ENCODE measurements around the gene LDLRAD4.

LDLRAD4 gene

GRCh38 chr18:13226533-13227144 is 8.1 kb downstream of the LDLRAD4 start:
- H3K4me3 ChIP-seq (ENCODE audit: low read length): no peak overlapping the region
- no peak for TF ChIP-seq CTCF (conservative IDR thresholded peaks at IDR 0.05; ENCODE audit: low read depth, low read length)
- DNase-seq (ENCODE audit: low read depth): no peak

GRCh38 chr18:13227910-13228309 is 9.3 kb downstream of the LDLRAD4 start:
- no peak for DNase-seq (ENCODE audit: low read depth)
- H3K4me3 ChIP-seq (ENCODE audit: low read length): no peak overlapping the region
- TF ChIP-seq CTCF (conservative IDR thresholded peaks at IDR 0.05; ENCODE audit: low read depth, low read length): no peak

GRCh38 chr18:13229001-13229671 is 10.6 kb downstream of the LDLRAD4 start:
- no peak for DNase-seq (ENCODE audit: low read depth)
- H3K4me3 ChIP-seq (ENCODE audit: low read length): no peak overlapping the region
- no peak for TF ChIP-seq CTCF (conservative IDR thresholded peaks at IDR 0.05; ENCODE audit: low read depth, low read length)

- TF ChIP-seq CTCF (conservative IDR thresholded peaks at IDR 0.05; ENCODE audit: low read depth, low read length): no peak
- DNase-seq (ENCODE audit: low read depth): no peak
- H3K4me3 ChIP-seq (ENCODE audit: low read length): no peak overlapping the region
Observed at GRCh38 chr18:13231151-13231550, 12.6 kb downstream of the LDLRAD4 start.

- no peak overlapping the region for H3K4me3 ChIP-seq (ENCODE audit: low read length)
- no peak for TF ChIP-seq CTCF (conservative IDR thresholded peaks at IDR 0.05; ENCODE audit: low read depth, low read length)
- DNase-seq (ENCODE audit: low read depth): no peak
Observed at GRCh38 chr18:13232086-13232917, 13.7 kb downstream of the LDLRAD4 start.

- no peak for TF ChIP-seq CTCF (conservative IDR thresholded peaks at IDR 0.05; ENCODE audit: low read depth, low read length)
- no peak overlapping the region for H3K4me3 ChIP-seq (ENCODE audit: low read length)
- DNase-seq (ENCODE audit: low read depth): no peak
Observed at GRCh38 chr18:13232971-13233786, 14.6 kb downstream of the LDLRAD4 start.

Measured in retinal pigment epithelial cell (primary cell).